ENCODE data around the gene GAS2L1.

The GAS2L1 gene

DNA sequence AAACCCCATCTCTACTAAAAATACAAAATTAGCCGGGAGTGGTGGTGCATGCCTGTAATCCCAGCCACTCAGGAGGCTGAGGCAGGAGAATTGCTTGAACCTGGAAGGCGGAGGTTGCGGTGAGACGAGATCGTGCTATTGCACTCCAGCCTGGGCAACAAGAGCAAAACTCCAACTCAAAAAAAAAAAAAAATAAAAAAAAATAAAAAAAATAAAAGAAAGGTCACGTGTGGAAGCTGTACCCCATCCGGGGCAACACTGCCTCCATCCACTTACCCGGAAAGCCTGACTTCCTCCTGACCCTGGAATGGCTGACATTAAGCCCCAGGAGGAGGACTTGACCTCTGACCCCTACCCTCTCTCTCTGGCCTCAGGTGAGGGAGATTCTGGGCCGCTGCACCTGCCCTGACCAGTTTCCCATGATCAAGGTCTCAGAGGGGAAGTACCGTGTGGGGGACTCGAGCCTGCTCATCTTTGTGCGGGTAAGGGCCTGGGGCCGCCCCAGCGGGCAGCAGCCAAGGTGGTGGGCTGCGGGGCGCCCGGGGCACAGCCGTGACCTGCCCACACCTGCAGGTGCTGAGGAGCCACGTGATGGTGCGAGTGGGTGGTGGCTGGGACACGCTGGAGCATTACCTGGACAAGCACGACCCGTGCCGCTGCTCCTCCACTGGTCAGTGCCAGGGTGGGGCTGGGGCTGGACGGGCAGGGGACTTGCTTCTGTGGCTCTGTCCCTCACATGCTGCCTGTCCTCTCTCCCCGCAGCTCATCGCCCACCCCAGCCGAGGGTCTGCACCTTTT lies 3.8 kb downstream of the GAS2L1 start:
- DNase-seq: no peak

GRCh38 chr22:29310863-29311339 lies 4.5 kb downstream of the GAS2L1 start:
- peak; percentile 54 for DNase-seq

DNA sequence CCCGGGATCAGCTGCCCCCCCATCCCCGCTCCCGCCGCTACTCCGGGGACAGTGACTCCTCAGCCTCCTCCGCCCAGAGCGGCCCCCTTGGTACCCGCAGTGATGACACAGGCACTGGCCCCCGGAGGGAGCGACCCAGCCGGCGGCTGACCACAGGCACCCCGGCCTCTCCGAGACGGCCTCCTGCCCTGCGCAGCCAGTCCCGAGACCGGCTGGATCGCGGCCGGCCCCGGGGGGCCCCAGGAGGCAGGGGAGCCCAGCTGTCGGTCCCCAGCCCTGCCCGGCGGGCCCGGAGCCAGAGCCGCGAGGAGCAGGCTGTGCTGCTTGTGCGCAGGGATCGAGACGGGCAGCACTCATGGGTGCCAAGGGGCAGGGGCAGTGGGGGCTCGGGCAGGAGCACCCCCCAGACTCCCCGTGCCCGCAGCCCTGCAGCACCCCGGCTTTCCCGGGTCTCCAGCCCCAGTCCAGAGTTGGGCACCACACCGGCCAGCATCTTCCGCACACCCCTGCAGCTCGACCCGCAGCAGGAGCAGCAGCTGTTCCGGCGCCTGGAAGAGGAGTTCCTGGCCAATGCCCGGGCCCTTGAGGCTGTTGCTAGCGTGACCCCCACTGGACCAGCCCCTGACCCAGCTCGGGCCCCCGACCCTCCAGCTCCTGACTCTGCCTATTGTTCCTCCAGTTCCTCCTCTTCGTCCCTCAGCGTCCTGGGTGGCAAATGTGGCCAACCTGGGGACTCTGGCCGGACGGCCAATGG lies 5.2 kb downstream of the GAS2L1 start:
- no peak for DNase-seq

DNA sequence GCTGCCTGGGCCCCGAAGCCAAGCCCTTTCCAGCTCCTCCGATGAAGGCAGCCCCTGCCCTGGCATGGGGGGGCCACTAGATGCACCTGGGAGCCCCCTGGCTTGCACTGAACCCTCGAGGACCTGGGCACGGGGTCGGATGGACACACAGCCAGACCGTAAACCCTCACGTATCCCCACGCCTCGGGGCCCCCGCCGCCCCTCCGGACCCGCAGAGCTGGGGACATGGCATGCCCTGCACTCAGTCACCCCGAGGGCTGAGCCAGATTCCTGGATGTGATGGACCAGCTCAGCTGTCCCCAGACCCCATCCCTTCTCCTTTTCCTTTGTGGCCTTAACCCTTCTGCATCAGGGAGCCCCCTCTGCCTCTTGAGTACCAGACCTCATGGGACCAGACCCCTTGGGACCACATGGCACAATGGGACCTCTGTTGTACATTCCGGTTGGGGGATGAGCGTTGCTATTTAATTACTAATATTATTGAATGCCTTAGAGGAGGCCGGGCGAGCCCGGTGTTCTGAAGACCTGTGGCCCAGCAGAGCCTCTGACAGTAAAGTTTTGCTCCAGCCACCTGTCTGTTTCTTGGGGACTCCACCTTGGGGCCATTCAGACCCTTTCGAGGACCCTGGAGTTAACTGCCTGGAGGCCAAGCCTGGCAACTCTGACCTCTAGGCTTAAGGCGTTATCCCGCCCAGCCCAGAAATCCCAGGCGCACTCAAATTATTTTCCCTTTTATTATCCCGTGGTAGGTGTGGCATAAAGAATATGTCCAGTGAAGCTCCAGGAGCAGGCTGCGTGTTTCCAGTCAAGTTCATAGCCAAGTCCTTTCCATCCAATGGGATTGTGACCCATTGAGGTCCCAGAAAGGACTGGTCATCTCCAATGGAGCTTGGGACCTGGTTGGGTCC lies 6.0 kb downstream of the GAS2L1 start:
- no peak for DNase-seq

- DNase-seq: no peak
These were observed 6.7 kb downstream of the GAS2L1 start for GRCh38 chr22:29313126-29313575.

GRCh38 chr22:29313576-29314466 lies 7.4 kb downstream of the GAS2L1 start:
- peak; percentile 44 for DNase-seq

GRCh38 chr22:29314537-29315285 lies 8.3 kb downstream of the GAS2L1 start:
- DNase-seq: peak; percentile 29

DNA sequence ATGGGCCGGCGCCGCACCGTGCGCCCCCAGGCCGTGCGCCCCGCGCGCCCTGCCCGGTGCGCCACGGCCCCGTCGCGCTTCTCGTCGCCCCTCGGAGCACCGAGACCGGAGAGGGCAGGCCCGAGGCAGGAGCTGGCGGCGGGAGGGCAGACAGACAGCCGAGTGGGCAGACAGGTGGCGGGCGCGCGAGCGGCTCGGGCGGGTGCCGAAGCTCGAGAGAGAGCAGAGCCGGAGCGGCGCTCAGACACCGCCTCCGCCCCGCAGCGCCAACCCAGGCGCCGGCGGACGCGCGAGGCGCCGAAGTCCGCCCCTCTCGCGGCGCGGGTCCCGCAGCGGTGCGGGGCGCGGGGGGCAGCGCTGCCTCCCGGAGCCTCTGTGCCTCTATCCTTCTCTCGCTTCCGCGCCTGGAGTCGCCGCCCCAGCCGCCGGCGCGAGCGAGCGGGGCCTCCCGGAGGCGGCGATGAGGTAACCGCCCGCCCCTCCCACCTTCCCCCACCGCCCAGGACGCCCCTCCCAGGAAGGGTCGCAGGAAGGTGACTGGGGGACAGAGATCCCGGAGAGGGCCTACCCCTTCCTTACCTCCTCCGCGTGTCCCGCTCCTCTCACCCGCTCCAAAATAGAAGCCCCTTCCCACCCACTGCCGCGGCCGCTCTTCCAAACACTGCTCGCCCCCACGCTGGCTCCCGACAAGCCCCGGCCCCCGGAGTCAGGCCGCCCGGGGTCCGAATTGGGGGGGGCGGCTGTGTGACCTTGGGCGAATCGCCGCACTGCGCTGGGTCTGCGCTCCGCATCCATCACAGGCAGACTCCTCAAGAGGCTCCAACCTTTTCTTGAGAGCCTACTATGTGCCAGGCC lies 9.1 kb downstream of the GAS2L1 start, which contains the start of gene RASL10A:
TSS of gene RASL10A (minus strand) at position 412 of the 855 bp plus-strand sequence. CDS start 451 bp downstream, outside the sequence.
- peak; percentile 42 for DNase-seq

- DNase-seq: no peak
These were observed 9.8 kb downstream of the GAS2L1 start for GRCh38 chr22:29316141-29316828.

DNA sequence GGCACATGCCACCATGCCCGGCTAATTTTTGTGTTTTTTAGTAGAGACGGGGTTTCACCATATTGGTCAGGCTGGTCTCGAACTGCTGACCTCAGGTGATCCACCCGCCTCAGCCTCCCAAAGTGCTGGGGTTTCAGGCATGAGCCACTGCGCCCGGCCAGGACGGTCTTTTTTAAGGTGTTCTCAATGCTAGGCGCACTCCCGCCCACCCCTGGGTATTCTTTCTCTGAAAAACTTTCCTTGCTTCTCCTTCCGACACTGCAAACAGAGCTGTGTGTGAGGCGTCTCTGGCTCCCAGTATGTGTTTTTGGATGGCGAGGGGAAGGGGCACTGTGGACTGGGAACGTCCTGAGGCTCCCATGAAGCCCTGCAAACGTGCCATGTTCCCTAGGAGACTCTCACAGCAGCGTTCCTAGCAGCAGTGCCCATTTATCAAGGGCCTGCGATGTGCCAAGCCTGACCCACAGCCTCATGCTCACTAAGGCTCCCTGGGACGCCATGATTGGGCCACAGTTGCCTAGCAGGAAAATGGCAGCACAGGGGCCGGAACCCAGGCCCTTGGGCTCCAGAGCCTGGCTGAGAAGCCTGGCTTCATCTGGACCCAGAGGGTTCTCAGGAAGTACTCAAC lies 11.5 kb downstream of the GAS2L1 start:
- no peak for DNase-seq

DNA sequence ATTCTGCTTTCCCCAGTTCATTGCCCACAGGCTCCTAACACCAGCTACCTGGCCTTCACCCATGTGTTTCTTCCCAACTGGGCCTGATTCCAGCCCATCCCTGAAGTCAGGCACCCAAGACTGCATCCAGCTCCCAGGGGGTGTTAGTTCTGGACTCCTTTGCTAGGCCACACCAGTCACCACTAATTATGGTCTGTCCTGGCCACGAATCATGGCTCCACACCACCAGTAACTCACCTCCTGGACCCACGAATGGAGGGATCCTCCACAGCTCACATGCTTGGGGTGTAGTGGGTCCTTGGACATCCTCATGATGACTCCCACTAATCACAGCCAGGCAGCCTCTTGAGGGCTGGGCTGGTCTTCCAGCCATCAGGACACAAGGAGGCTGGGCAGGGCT lies 12.6 kb downstream of the GAS2L1 start:
- DNase-seq: no peak

DNA sequence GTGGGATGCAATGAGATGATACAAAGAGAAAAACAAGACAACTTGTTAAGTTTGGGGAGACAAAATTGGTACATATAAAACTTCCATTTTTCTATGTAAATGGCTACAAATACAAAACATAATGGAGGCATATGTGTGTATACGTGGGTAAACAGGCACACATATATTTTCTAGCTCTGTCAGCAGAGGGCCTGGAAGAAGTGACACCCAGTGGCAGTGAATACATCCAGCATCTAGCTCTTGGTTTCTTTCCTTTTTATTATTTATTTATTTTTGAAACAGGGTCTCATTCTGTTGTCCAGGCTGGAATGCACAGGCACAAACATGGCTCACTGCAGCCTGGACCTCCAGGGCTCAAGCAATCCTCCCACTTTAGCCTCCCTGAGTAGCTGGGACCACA lies 14.1 kb downstream of the GAS2L1 start:
- peak; percentile 18 for DNase-seq

DNA sequence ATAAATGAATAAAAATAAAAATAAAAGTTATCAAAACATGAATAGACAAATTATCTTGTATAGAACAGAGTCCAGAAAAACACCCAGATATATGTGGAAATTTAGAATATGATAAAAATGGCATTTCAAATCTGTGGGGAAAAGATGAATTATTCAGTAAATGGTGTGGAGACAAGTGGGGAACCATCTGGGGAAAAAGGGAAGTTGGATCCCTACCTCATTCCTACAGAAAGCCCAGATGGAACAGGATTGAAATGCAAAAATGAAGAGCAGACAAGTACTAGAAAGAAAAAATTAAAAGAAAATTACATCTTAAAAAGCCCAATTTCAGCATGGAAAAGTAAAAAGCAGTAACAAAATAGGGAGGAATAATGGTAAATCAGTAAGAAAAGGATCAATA lies 17.2 kb downstream of the GAS2L1 start:
- no peak for DNase-seq

GRCh38 chr22:29325356-29325755 lies 18.9 kb downstream of the GAS2L1 start:
- DNase-seq: no peak

DNA sequence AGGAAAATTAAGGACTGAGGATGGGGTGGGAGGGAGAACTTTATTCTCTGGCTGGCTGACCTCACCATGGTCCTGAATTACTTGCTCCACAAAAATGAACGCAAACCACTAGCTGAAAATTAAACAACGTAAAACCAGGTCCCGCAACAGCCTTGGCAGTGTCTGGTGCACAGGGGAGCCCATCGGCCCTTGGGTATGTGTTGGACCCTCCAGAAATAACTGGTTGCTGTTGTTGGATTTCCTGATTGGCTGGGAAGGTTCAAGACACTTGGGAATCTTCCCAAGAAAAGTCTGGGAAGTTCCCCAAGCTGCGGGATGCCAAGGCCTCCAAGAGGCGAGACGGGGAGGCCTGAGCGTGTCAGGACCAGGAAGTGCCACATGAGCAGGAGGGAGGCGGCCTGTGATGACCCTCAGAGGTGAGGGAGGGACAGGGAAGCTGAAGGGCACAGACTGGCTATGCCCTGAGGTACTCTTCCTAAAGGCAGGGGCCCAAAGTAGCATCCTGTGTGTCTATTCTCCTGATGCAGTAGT lies 19.4 kb downstream of the GAS2L1 start:
- DNase-seq: no peak

- no peak for DNase-seq
These were observed 20.0 kb downstream of the GAS2L1 start for GRCh38 chr22:29326481-29326880.

- no peak for DNase-seq
These were observed 20.8 kb downstream of the GAS2L1 start for GRCh38 chr22:29327089-29327764.

GRCh38 chr22:29328055-29328454 lies 21.6 kb downstream of the GAS2L1 start:
- DNase-seq: no peak
